NCI-H524 treated with DMSO at 0.1 percent for 48 hours (cell line): ENCODE measurements around the gene TFG.
A peak's percentile ranks its signal among the peaks of the same experiment; 100 is the strongest.

Experiments
- DNase-seq: peaks from one replicate; lab custom pipeline; 2025; lab: John Stamatoyannopoulos, UW

The TFG gene

DNA sequence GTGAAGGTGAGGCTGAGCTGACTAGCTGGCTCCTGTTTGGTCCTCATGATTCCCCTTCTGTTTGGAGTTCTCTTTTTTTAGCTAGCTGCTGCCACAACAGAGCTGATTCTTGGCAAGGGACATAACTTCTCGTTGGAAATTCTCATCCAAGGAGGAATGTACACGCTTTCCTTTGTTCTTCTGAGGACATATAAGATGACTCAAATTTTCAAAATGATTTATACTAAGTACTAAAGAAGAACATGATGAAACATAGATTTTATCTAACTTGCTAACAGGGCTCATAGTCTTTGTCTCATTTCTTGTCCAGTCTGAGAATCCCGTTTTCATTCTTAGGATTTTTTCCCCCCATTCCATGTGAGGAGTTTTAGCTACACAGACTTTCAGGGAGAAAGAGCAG lies 2.9 kb upstream of the TFG start:
- no peak for DNase-seq

DNA sequence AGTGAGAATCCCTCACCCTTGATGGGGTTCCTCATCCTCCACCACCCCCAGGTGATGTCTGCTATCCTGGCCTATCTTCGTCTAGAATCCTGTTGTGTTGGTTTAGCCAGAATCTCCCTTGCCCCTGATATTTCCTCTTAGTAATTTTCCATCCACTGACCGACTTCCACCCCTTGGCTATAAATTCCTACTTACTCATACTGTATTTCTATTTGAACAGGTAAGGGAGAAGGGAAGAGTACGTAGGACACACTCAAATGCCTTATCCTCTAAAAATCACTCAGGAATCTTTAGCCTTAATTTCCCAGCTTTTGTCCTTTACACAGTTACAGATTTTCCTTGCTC lies 678 bp upstream of the TFG start:
- DNase-seq = no peak

DNA sequence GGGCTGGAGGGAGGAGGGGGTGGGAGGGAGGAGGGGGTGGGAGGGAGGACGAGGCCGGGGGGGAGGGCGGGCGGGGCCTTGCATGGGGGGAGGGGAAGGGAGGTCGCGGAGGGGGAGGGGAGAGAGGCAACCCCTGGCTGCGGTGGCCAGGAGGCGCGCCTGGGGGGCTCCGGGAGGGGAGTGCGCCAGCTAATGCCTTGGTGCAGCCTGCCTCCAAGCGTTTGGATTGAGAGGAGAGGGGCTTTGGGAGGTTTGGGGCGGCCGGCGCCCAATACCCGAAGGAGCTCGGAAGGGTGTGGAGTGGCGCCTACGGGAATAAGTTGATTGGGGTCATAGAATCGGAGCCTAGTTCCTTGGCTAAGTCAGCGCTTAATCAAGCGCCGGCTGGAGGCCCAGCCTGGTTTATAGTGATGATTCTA lies 557 bp downstream of the TFG start:
- peak; percentile 24 for DNase-seq

DNA sequence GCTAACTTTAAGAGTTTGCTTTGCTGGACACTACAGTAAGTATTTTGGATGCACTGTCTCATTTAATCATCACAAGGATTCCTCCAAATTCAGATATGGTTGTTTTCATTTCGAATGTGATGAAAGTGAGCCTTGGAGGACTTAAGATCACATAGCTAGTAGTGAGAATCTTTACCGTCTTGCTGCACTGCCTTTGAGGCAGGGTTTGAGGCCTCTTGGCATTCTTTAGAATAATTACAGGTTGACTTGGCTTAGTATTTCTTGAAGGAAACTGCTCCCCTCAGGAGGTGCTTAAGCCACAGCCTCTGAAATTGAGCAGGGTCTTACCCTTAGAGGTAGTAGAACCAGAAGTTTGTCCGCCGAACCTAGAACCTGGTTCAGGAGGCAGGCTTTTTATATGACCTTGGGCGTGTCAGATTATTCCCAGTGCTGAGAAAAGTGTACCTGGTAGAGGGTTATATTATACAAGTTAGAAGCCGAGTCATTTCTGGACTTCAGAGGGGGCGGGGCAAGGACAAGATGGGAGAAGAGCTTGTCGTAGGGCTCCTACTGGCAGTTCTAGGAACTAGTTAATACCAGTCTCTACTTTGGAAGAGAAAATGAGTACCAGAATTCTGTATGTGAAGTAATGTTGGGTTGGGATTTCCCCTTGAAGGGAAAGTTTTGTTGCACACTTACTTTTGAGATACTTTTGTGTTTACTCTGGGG lies 1.1 kb downstream of the TFG start:
- DNase-seq = no peak

DNA sequence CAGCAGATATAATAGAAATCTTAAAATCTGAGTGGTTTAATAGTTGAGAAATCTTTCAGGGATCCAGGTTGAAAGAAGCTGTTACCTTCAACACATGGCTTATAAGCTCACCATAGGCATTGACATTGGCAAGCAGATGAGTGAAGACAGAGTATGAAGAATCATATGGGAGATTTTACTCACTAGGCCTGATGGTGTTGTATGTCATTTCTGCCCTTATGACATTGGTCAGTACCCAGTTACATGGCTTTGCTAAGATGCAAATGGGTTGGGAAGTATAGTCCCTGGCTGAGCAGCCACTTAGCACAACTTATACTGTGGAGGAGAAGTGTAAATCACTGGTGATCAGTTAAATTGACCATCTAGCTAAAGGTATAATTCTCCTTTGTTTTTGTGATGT lies 5.9 kb downstream of the TFG start:
- no peak for DNase-seq

DNA sequence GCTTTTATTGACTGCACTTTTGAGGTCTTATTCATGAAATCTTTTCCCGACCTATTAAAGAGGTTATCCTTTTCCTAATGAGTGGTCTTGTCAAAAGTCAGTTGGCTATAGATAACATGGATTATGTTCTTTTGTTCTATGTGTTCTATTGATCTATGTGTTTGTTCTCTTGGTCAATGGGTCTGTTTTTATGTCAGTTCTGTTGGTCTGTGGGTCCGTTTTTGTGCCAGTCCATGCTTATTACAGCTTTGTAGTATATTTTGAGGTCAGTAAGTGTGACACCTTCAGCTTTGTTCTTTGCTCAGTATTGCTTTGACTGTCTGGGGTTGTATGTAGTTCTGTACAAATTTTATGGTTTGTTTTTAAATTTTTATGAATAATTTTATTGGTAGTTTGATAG lies 7.8 kb downstream of the TFG start:
- DNase-seq = no peak

DNA sequence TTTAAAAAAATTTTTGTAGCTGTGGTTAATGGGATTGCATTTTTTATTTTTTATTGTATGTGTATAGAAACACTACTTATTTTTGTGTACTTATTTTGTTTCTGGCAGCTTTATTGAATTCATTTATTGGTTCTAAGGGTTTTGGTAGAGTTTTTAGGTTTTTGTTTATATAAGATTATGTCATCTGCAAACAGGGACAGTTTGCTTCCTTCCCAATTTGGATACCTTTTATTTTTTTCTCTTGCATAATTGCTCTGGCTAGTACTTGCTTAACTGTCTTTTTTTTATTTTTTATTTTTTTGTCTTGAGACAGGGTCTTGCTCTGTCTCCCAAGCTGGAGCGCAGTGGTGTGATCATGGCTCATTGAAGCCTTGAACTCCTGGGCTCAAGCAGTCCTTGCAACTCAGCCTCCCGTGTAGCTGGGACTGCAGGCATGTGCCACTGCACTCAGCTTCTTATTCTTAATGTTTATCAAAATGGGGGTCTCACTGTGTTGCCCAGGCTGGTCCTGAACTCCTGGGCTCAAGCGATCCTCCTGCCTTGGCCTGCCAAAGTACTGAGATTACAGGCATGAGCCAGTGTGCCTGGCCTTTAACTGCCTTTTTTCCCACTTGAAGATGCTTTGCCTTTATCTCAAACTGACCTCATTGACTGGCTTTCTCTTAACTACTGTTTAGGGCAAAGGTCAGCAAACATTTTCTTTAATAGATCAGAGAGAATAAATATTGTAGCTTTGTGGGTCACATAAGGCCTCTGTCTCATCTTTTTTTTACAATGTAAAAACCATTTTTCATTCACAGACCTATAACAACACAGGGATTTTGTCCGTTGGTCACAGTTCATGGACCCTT lies 8.6 kb downstream of the TFG start:
- DNase-seq = no peak

DNA sequence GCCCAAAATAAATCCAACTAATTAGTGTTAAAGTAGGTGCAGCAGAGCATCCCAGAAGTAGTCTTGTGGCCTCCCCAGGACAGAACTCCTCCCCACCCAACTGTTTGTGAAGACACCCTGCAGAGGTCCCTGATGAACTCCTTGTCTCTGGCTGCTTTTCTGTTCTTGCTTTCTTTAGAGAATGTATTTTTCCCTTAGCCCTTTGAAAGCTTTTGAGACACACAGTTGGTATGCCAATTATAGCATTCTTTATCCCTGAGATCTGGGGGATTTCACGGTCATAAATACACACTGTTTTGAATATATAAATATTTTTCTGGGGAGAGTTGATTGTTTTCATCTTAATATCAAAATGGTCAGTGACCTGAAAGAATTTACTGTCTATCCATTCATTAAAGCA lies 9.8 kb downstream of the TFG start:
- DNase-seq = no peak

DNA sequence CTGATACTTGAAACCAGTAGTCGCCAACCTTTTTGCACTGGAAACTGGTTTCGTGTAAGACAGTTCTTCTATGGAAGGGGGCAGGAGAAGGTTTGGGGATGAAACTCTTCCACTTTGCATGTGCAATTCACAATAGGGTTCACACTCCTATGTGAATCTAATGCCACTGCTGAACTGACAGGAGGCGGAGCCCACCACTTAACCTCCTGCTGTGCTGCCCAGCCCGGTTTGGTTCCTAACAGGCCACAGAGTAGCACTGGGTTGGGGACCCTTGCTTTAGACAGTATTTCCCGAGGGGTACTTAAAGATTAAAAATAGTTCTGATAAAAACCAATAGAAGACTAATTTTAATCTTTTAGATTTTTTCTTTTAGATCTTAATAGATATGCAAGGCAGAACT lies 11.1 kb downstream of the TFG start:
- no peak for DNase-seq

DNA sequence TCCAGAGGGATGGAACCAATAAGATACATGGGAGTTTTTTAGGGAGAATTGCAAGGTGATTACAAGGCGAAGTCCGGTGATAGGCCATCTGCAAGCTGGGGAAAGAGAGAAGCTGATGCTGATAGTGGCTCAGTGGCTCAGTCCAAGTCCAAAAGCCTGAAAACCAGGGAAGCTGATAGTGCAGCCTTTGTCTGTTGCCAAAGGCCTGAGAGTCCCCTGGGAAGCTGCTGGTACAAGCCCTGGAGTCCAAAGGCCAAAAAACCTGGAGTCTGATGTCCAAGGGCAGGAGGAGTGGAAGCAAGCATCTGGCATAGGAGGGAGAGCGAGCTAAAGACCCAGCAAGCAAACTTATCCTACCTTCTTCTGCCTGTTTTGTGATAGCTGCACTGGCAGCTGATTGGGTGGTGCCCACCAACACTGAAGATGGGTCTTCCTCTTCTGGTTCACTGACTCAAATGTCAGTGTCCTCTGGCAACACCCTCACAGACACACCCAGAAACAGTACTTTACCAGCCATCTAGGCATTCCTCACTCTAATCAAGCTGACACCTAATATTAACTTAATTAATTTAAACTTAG lies 16.7 kb downstream of the TFG start:
- DNase-seq = no peak

DNA sequence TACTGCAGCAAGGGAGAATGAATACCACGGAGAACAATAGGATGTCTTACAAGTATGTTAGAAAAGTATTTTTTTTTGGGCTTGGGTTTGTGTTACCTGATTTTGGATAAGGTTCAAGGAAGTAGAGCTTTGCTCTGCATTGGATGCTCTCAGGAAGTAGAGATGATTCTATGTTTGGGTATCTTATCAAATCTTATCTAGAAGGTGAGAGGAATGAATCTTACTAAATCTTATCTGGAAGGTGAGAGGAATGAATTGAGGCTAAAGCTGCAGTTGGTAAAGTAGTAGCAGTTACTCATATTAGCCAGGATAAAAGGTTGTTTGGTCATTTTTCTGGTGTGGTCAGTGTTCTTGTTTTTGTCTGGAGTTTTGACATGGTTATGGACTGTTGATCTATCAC lies 17.4 kb downstream of the TFG start:
- DNase-seq = no peak

DNA sequence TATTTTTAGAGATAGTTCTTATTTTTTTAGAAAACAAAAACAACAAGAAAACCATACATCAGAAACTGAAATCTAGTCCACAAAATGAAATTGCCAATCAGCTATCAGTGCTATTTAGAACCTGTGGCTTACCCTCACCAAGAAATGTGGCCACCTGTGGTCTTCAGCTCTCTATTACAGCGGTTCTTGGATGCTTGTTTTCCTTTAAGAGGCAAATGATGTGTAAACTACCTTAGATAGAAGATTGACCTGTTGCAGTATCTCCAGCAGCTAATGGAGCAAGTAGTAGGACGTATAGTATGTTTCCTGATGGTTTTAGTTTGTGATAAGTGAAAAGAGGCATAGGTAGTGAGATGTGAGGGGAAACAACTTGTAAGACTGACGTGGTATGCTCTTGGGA lies 21.2 kb downstream of the TFG start:
- no peak for DNase-seq

DNA sequence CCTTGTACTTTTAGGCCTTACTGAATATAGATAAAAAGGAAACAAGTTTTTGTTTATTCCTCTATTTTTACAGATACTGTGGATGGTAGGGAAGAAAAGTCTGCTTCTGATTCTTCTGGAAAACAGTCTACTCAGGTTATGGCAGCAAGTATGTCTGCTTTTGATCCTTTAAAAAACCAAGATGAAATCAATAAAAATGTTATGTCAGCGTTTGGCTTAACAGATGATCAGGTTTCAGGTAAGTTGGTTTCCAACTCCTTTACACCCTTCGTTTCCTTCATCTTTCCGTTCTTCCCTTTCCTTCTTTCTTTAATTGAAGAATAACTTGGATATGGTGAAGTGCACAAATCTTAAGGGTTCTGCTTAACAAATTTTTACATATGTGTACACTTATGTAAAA lies 23.1 kb downstream of the TFG start:
- DNase-seq = no peak

DNA sequence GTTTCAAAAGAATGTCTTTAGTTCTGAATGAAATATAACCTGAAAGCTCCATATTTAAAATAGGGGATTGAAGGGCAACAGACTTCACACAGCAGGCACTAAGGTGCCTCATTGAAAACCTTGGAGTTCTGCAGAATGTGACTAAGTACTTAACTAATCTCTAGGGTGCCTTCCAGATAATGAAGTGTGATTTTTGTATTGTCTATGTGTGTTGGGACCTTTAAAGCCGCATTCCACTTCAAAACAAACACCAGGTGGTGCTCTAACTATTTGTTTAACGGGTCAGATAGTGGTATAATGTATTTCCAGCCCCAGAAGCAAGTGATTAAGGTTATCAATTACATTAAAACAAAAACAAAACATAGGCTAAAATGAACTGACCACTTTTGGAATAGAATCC lies 28.0 kb downstream of the TFG start:
- DNase-seq = no peak

DNA sequence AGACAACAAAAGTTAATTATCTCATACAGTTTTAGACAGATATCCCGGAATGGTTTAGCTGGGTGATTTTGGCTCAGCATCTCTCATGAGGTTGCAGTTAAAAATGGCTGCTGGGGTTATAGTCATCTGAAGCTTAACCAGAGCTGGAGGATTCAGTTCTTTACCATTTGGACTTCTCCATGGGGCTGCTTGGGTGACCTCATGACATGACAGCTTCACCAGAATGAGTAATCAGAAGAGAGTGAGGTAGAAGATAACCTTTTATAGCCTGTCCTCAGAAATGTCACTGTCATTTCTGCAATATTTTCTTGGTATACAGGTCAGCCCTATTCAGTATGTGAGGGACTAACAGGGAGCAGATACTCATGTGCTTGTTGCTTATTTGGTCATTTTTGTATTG lies 30.9 kb downstream of the TFG start:
- DNase-seq = no peak

DNA sequence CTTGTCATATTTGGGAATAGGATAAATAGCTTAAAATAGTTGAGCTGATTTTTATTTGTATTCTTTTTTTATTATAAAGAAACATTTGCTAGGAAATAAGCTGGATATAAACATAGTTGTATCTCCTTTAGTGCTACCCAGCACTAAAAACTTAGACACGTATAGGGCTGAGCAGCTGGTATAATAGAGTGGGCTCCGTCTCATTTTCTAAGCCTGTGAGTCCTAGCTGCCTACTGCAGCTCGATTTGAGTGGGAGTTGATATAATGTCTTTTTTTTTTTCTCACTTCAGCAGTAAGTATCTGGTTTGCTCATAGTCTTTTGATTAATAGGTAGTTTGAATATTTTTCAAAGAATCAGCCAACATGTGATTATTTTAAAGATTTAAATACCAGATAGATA lies 34.2 kb downstream of the TFG start:
- DNase-seq = no peak

DNA sequence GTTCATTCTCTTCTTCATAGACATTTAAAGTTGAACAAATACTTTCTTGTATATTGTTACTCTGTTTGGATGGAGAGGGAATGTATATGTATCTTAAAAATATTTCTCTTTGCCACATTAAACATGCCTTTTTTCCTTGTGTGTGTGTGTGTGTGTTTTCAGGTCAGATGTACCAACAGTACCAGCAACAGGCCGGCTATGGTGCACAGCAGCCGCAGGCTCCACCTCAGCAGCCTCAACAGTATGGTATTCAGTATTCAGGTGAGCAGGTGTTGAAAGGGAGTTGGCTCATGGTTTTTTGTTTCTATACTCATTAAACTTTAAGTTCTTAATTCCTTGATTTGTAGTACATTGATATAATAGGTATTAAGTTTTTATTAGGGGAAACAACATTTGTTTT lies 35.4 kb downstream of the TFG start:
- DNase-seq = no peak

DNA sequence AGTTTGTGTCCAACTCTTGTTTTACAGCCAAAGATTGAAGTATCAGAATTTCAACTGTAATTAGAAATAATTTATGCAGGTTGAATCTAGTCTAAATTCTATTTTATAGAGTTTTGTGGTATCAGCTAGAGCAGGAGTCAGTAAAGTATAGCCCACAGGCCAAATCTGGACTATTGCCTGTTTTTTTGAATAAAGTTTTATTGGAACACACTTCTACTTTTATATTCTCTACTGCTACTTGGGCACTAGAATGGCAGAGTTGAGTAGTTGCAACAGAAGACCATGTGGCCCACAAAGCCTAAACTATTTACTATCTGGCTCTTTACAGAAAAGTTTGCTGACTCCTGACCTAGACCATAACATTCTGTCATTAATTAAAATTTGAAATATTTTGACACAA lies 36.3 kb downstream of the TFG start:
- no peak for DNase-seq

DNA sequence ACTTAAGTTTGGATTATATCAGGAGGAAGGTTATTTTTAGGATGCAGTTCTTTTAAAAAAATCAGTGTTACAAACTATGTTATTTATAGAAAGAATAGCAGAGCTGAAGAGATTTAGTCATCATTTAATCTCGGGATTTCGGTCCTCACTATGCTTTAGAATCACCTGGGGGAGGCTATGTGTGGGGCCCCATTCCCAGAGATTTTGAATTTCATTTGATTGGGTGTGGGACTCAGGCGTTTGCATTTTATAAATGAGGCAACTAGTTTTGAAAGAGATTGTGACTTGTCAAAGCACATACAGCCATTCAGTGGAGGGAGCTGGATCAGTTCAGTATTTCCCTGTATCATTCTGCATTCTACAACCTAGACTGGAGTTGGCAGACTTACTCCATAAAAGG lies 36.8 kb downstream of the TFG start:
- no peak for DNase-seq

DNA sequence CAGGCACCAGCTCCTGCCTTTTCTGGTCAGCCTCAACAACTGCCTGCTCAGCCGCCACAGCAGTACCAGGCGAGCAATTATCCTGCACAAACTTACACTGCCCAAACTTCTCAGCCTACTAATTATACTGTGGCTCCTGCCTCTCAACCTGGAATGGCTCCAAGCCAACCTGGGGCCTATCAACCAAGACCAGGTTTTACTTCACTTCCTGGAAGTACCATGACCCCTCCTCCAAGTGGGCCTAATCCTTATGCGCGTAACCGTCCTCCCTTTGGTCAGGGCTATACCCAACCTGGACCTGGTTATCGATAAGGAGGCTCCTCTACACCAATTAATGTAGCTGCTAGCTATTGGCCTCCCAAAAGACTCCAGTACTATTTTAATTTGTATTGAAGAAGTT lies 38.9 kb downstream of the TFG start:
- no peak for DNase-seq

DNA sequence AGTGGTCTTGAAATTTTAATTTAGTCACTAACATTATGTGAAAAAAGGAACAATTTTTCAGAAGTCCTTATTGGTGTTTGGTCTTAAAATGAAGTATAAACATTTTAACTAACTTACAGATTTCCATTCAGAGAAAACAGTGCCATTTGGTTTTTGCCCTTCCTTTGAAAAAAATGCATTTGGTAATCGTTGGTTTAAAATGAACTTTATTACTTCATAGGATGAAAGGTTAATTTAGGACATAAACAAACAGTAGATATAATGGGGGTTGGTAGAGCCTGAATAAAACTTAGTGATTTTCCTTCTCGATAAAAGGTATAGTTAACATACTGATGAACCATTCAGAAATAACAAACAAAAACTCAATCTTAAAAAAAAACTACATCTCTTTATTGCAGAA lies 39.7 kb downstream of the TFG start:
- no peak for DNase-seq

DNA sequence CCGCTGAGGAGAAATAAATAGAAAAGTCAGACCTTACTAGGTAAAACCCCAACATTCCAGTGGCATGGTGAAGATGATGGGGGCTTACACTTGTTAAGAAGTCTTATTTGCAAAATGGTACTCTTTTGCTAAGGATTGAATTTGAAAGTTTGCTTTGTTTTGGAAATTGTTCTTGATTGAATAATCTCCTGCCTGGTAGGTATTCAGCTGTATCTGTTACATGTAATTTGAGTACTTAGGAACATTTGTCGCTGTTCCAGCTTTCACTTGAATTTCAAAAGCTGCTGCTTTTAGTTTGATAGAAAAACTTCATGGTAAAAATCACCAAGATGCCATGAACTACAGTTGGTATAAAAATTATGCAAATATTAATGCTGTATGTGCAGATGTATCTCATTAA lies 44.6 kb downstream of the TFG start:
- no peak for DNase-seq

DNA sequence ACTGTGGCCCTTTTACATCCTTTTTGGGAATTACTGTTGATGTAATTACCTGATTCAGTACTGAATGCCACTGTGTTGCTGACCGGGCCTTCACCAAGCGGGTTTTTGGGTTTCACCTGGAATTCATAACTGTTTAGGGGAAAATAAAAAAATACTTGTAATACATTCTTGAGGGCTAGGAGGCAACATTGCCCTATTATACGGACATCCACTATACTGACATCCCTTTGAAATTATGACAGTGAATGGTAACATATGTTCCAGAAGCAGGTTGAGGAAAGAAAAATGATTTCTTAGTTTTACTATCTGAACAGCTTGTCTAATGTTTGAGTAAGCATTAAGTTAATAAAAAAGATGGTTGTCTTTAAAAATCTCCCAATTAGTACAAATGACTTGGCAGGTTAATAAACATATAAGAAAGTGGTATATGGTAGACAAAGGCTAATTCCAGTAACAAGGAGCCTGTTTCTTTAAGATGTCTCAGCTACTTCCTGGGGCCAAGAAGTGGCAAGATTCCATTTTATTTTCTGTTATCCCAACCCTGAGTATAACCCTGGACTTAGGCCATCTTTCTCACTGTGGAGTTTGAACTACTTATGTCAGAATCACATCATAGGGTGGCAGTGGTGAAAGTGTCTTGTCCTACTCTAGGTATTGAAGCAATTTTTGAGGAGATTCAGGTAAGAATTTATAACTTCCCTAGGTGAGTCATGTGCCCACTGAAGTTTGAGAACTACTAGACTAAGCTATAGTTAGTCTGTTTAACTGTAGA lies 45.5 kb downstream of the TFG start:
- peak; percentile 12 for DNase-seq
